HG03064 (cell line): ENCODE measurements around the gene CALY.

ENCODE experiments used
- ATAC-seq: cut with Tn5 transposase; IDR thresholded peaks from one replicate; pipeline ENCODE4 v1.9.1; 2021; ENCODE audit warnings: low read depth; ENCODE audit not compliant: unreplicated experiment

Gene CALY

DNA sequence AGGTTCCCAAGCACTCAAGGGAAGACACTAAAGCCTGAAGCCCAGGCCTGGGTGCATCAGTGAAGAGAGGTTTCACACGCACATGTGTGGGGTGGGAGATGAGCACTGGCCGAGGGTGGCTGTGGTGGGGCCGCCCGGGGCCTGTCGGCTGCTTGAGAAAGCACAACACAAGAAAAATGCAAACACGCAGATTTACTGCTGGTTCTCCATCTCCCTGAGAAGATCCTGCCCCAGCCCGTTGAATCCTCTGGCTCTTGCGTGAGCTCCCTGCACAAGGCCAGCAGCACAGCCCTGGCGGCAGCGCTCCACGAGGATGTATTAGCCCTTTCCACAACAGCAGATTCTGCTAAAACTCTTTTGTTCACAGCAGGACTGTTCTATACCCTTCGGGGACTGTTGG is 21.8 kb downstream of the CALY start:
- ATAC-seq, result no peak

DNA sequence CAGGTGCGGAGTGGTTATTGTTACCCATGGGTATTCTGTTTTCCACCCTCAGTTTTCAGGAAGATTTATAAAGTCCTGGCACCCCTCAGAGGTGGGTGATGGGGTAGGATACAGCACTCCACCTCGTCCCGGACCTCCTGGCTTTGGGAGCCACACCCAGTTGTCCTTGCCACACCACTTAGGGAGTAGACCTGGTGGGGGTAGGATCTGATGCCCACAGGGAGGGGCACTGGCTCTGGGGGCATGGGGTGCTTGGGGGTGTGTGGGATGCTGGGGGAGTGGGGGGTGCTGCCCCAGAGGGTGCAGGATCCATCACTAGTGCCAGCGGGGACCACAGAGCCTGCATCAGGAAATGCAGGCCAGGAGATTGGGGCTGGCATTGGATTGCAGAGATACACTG is 23.5 kb downstream of the CALY start:
- ATAC-seq, result no peak

GRCh38 chr10:133312769-133313145 is 23.9 kb downstream of the CALY start:
- ATAC-seq, result no peak

- ATAC-seq, result no peak
These were observed 24.5 kb downstream of the CALY start for GRCh38 chr10:133312016-133312768.

GRCh38 chr10:133311570-133311969 is 25.1 kb downstream of the CALY start:
- ATAC-seq, result no peak

DNA sequence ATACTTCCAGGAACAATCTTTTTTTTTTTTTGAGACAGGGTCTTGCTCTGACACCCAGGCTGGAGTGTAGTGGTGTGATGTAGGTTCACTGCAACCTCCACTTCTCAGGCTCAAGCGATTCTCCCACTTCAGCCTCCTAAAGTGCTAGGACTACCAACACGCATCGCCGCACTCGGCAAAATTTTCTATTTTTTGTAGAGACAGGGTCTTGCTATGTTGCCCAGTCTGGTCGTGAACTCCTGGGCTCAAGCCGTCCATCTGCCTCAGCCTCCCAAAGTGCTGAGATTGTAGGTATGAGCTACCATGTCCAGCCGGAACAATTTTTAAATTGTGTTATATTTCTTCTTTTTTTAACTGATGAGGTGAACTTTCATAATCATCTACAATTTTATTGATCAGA is 25.9 kb downstream of the CALY start:
- no peak for ATAC-seq

DNA sequence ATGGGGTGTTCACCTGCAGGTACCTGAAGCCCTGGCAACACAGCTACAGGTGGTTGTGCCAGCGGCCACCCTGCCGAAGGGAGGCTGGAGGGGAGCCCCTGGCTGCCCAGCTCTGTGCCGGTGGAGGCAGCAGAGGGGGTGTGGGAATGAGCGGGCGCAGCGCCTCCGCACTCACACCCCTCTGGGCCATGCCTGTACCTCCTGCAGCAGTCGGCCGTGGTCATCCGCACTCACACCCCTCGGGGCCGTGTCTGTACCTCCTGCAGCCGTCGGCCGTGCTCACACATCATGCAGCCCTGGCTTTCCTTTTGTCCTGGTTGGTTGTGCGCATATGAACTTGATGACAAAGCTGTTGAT is 26.3 kb downstream of the CALY start:
- ATAC-seq, result no peak

DNA sequence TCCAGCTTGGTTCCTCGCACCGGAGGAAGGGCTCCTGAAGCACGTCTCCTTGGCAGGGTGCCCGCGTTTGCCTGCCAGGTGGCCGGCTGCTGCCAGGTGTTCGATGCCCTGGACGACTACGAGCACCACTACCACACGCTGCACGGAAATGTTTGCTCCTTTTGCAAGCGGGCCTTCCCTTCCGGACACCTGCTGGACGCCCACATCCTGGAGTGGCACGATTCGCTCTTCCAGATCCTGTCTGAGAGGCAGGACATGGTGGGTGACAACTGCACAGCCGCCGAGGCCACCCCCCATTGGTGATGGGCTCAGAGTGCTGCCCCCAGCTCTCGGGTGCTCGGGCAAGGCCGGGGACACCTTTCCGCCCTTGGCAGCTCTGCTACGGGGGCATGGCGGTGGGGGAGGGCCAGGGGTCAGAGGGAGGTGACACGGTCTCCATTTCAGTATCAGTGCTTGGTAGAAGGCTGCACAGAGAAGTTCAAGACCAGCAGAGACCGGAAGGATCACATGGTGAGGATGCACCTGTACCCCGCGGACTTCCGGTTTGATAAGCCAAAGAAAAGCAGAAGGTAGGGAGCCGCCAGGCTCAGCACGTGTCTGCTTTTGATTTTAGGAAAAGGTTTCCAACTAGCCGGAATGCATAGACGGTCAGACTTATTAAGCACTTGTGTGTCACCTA is 26.8 kb downstream of the CALY start:
- no peak for ATAC-seq

GRCh38 chr10:133309100-133309719 is 27.5 kb downstream of the CALY start:
- peak; percentile 67 for ATAC-seq

DNA sequence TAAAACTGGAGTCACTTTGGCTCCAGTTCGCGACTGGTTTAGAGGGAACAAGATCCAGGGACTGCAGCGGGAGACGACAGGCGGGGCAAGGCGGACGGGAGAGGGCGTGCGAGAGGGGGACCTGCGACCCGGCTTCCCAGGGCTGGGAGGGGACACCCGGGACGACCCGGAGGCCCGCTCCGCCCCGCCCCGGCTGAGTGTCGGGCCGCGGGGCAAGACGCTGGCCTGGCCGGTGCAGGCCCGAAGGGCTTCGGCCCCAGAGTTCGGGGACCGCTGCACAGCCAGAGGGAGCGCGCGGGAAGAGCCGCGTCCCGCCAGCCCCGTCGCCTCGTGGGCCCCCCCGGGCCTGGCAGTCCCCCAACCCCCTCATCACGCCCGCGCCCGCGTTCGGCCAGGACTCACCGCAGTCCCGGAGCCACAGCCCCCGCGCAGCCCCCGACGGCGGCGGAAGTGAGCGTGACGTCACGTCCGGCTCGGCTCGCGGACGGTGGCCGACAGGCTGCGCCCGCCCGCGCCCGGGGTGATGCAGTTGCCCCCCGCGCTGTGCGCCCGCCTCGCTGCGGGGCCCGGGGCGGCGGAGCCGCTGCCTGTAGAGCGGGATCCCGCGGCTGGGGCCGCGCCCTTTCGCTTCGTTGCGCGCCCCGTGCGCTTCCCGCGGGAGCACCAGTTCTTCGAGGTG is 28.1 kb downstream of the CALY start, which contains the start of the genes TUBGCP2 and ZNF511:
Gene TUBGCP2, minus strand, starts transcription at position 452 of the 679 bp plus-strand sequence. CDS start 5,931 bp downstream, outside the sequence.
Gene ZNF511, plus strand, starts transcription at position 494 of the 679 bp plus-strand sequence. Its CDS starts 30 bp downstream, at position 524.
- peak; percentile 82 for ATAC-seq

GRCh38 chr10:133307776-133308420 is 28.8 kb downstream of the CALY start:
- ATAC-seq, result no peak

DNA sequence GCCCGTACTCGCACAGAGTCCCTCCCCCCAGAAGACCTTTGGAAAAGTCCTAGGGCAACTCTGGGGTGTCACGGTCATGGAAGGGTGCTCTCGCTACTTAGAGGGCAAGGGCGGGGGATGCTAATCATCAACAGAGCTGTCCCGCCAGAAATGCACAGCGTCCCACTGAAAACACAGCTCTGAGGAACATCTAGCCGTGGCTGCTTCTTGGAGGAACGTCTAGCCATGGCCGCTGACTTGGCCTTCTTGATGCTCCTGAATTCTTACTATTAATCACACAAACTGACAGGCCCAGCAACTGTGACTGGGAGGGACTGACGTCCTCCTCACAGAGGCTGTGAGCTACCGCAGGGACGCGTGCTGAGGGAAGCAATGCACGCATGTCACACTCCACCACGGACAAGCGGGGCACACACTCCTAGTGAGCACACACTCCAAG is 29.7 kb downstream of the CALY start:
- no peak for ATAC-seq

DNA sequence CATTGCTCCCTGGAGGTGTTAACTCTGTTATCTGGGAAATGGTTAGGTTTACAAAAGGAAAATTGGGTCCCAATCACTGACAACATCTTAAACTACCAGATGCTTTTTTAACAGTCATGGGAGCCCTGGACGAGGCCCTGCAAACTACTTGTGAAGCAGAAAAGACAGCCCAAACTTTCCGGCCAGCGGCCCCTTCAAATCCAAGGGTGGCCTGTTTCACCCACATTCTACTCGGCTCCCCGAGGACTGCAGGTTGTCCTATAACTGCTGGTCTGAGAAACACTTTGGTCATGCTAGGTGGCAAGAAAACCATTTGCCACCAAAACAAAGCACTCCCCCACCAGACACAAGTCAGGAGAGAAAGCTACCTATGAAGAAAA is 30.6 kb downstream of the CALY start:
- no peak for ATAC-seq

DNA sequence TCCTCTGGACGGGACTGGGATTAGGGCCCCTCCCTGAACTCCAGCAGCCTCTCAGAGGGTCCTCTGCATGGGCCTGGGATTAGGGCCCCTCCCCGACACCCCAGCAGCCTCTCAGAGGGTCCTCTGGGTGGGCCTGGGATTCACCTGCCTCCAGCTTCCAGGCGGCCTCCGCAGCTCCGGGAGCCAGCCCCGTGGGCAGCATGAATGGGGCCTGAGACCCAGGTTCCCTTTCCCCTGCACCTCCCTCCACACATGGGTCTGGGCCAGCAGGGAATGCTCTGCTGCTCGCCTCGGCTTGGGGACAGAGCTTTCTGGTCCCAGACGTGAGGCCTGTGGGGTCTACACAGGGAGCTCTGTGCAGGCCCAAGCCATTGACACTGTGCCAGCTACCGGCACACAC is 33.5 kb downstream of the CALY start:
- no peak for ATAC-seq

DNA sequence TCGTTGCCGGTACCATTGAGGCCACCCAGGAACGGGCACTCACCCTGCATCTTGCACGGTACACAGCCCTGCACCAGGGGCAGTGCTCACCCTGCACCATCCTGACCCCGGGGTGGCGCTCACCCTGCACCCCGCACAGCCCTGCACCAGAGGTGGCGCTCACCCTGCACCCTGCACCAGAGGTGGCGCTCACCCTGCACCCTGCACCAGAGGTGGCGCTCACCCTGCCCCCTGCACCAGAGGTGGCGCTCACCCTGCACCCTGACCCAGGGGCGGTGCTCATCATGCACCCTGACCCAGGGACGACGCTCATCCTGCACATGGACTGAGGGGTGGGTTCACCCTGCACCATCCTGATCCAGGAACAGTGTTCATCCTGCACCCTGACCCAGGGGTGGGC is 34.5 kb downstream of the CALY start:
- no peak for ATAC-seq

GRCh38 chr10:133299738-133300137 is 37.0 kb downstream of the CALY start:
- ATAC-seq, result no peak

- no peak for ATAC-seq
These were observed 37.5 kb downstream of the CALY start for GRCh38 chr10:133299224-133299623.

DNA sequence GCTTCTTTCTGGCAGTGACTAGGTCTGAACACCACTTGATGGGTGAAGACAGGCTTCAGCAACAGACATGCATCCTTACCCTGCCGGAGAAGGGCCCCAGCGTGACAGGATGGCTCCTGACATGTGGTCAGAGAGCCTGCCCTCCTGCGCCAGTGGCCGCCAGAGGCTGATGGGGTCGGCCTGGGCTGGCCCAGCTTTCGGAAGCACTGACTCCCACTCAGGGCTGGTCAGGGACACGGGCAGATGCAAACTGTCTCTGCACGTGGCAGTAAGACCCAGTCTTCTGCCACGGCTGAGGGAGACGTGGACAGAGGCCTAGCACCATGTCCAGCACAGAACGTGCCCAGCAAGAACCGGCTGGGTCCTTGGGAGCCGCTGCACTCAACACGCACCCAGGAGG is 38.2 kb downstream of the CALY start:
- ATAC-seq, result no peak

DNA sequence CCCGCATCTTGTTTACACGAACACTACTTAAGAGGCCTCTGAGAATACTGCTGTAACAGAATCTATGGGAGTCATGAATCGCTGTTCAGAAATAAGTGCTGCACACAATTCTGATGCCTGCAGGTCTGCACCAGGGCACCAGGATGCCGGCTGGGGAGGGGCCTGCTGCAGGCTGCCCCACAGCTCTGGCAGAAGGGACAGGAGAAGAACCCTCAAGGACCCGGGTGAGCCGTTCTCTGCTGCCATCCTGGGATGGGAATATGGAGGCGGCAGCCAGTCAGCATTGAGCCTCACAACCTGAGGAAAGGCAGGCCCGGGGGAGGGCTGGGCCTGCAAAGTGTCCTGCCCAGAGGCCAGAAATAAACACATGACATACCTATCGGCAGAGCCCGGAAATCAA is 39.2 kb downstream of the CALY start:
- no peak for ATAC-seq

GRCh38 chr10:133295426-133296320 is 41.0 kb downstream of the CALY start:
- ATAC-seq, result no peak
